H1 (cell line): ENCODE results near the gene HS6ST3. TPM values are rescaled to one million over a fixed set of nuclear protein-coding genes. Genes with fewer than 3 reads are reported as not detected.

Experiments
- CTCF ChIA-PET: fragments of 300-600 bp; sonication (Branson Sonifier 250); formaldehyde crosslinking; loops from one replicate; lab custom pipeline; 2021; ENCODE audit not compliant: partially characterized antibody; lab: Charles Lee
- POLR2A ChIA-PET: fragments of 300-600 bp; sonication (Branson Sonifier 250); formaldehyde crosslinking; loops from one replicate; lab custom pipeline; 2021; ENCODE audit warnings: inconsistent platforms; ENCODE audit not compliant: partially characterized antibody; lab: Charles Lee
- DNase-seq, 2 experiments: peaks; one replicate each; pipeline versions ENCODE4 v3.0.0 to v3.0.0-alpha.2; 2010 to 2022; ENCODE audit warnings: low spot score in 2 of 2, low read depth in 1 of 2, mixed read lengths in 1 of 2
- FAIRE-seq: peaks from 2 replicates; lab custom pipeline; 2011; peaks lifted over from hg19 to GRCh38; lab: Jason Lieb, UNC
- H2AFZ ChIP-seq: 2 replicates; pipeline ENCODE4 v1.8.1; 2012; ENCODE audit warnings: low read length, inconsistent platforms
- H2AK5ac ChIP-seq: 2 replicates; pipeline ENCODE4 v1.6.1; 2013; ENCODE audit warnings: low read depth, low read length
- H2BK120ac ChIP-seq: replicated peaks from 2 replicates; pipeline ENCODE3; 2013; ENCODE audit warnings: low read depth, low read length, inconsistent platforms
- H2BK12ac ChIP-seq: 2 replicates; pipeline ENCODE4 v1.6.1; 2013; ENCODE audit warnings: low read depth, low read length
- H2BK15ac ChIP-seq: 2 replicates; pipeline ENCODE4 v1.6.1; 2013; ENCODE audit warnings: low read length
- H2BK20ac ChIP-seq: 2 replicates; pipeline ENCODE4 v1.6.1; 2013; ENCODE audit warnings: low read length
- H2BK5ac ChIP-seq: 2 replicates; pipeline ENCODE4 v1.6.1; 2013; ENCODE audit warnings: low read depth, low read length
- H3K14ac ChIP-seq: 2 replicates; pipeline ENCODE4 v1.6.1; 2013; ENCODE audit warnings: inconsistent platforms; ENCODE audit not compliant: insufficient read length
- H3K18ac ChIP-seq: 2 replicates; pipeline ENCODE4 v1.6.1; 2013; ENCODE audit warnings: low read length; ENCODE audit errors: extremely low read depth
- H3K23ac ChIP-seq: 2 replicates; pipeline ENCODE4 v1.6.1; 2013; ENCODE audit warnings: inconsistent platforms; ENCODE audit not compliant: insufficient read length
- H3K23me2 ChIP-seq: 2 replicates; pipeline ENCODE4 v1.6.1; 2013; ENCODE audit warnings: low read depth, low read length
- H3K27ac ChIP-seq: 2 replicates; pipeline ENCODE4 v1.6.1; 2011; ENCODE audit warnings: low read depth, low read length, inconsistent platforms
- H3K27me3 ChIP-seq, 4 experiments: replicated peaks in 1 of 4; 1 replicate in 1 of 4; 2 replicates in 3 of 4; pipeline versions ENCODE4 v1.6.1 to v1.8.1; 2011 to 2013; ENCODE audit warnings: low read length in 3 of 4, mild to moderate bottlenecking in 3 of 4, inconsistent platforms in 2 of 4, mixed read lengths in 2 of 4, moderate library complexity in 1 of 4; ENCODE audit not compliant: control insufficient read depth in 3 of 4, insufficient read depth in 3 of 4; ENCODE audit errors: extremely low read depth in 1 of 4
- H3K36me3 ChIP-seq, 4 experiments: 2 replicates each; pipeline versions ENCODE4 v1.6.1 to v1.8.1; 2011 to 2013; ENCODE audit warnings: mild to moderate bottlenecking in 4 of 4, low read length in 3 of 4, moderate library complexity in 2 of 4, control low read depth in 1 of 4, inconsistent platforms in 1 of 4; ENCODE audit not compliant: insufficient read depth in 4 of 4, control insufficient read depth in 2 of 4
- H3K4ac ChIP-seq: replicated peaks from 2 replicates; pipeline ENCODE3; 2013; ENCODE audit warnings: low read length, low read depth, mixed read lengths, inconsistent platforms; ENCODE audit not compliant: insufficient read length
- H3K4me1 ChIP-seq, 4 experiments: replicated peaks in 1 of 4; 1 replicate in 1 of 4; 2 replicates in 3 of 4; pipeline versions ENCODE4 v1.6.1 to v1.8.1; 2011 to 2013; ENCODE audit warnings: low read length in 3 of 4, inconsistent platforms in 2 of 4, mixed read lengths in 1 of 4; ENCODE audit not compliant: insufficient read depth in 4 of 4, control insufficient read depth in 3 of 4
- H3K4me2 ChIP-seq, 2 experiments: 2 replicates each; pipeline versions ENCODE4 v1.6.1 to v1.8.1; 2011 to 2013; ENCODE audit warnings: low read depth in 2 of 2, low read length in 2 of 2, control low read depth in 1 of 2, inconsistent platforms in 1 of 2, mild to moderate bottlenecking in 1 of 2; ENCODE audit not compliant: insufficient read depth in 1 of 2
- H3K4me3 ChIP-seq, 4 experiments: fragments of 200-600, 300-600 bp in 1 of 4; sonication (generic), shearing (Covaris generic), sonication (Bioruptor Twin) in 1 of 4; 2 replicates each; pipeline versions ENCODE4 v1.5.1 to v1.8.1; 2011 to 2016; ENCODE audit warnings: low read length in 4 of 4, low read depth in 3 of 4, control low read depth in 2 of 4, inconsistent platforms in 2 of 4, mild to moderate bottlenecking in 2 of 4, mixed read lengths in 1 of 4, moderate library complexity in 1 of 4; ENCODE audit not compliant: insufficient read depth in 2 of 4; ENCODE audit errors: extremely low read depth in 1 of 4
- H3K56ac ChIP-seq: replicated peaks from 2 replicates; pipeline ENCODE3; 2013; ENCODE audit warnings: low read depth, mild to moderate bottlenecking, mixed read lengths, low read length, inconsistent platforms; ENCODE audit not compliant: insufficient read length
- H3K79me1 ChIP-seq: 2 replicates; pipeline ENCODE4 v1.6.1; 2013; ENCODE audit warnings: low read depth, low read length, control low read depth
- H3K79me2 ChIP-seq, 2 experiments: 2 replicates each; pipeline versions ENCODE4 v1.6.1 to v1.8.1; 2012 to 2013; ENCODE audit warnings: low read length in 2 of 2, mild to moderate bottlenecking in 2 of 2, inconsistent platforms in 1 of 2; ENCODE audit not compliant: insufficient read depth in 2 of 2, control insufficient read depth in 1 of 2
- H3K9ac ChIP-seq, 4 experiments: replicated peaks in 1 of 4; 1 replicate in 1 of 4; 2 replicates in 3 of 4; pipeline versions ENCODE4 v1.6.1 to v1.8.1; 2011 to 2013; ENCODE audit warnings: low read depth in 3 of 4, low read length in 3 of 4, control low read depth in 2 of 4, mild to moderate bottlenecking in 2 of 4, moderate library complexity in 2 of 4, inconsistent platforms in 1 of 4; ENCODE audit errors: extremely low read depth in 1 of 4
- H3K9me3 ChIP-seq, 2 experiments: 2 replicates each; pipeline versions ENCODE4 v1.6.1 to v1.8.1; 2012 to 2013; ENCODE audit warnings: mild to moderate bottlenecking in 2 of 2, moderate library complexity in 2 of 2, control low read depth in 1 of 2, inconsistent platforms in 1 of 2, low read depth in 1 of 2, low read length in 1 of 2, mixed read lengths in 1 of 2; ENCODE audit not compliant: insufficient read depth in 2 of 2
- H4K20me1 ChIP-seq, 2 experiments: replicated peaks in 1 of 2; 2 replicates each; pipeline versions ENCODE3 to v1.8.1; 2011 to 2013; ENCODE audit warnings: inconsistent platforms in 2 of 2, low read length in 2 of 2, mild to moderate bottlenecking in 1 of 2; ENCODE audit not compliant: insufficient read depth in 2 of 2, control insufficient read depth in 1 of 2
- H4K5ac ChIP-seq: 2 replicates; pipeline ENCODE4 v1.6.1; 2013; ENCODE audit warnings: low read length, low read depth, mixed read lengths, inconsistent platforms; ENCODE audit not compliant: insufficient read length
- H4K8ac ChIP-seq: 2 replicates; pipeline ENCODE4 v1.8.0; 2013; ENCODE audit warnings: mild to moderate bottlenecking, moderate library complexity, low read length, inconsistent platforms; ENCODE audit not compliant: insufficient read depth; ENCODE audit errors: extremely low read depth
- H4K91ac ChIP-seq: replicated peaks from 2 replicates; pipeline ENCODE3; 2013; ENCODE audit warnings: low read length, mixed read lengths, inconsistent platforms; ENCODE audit not compliant: insufficient read length
- BCL11A ChIP-seq, 2 experiments: IDR thresholded peaks; one replicate each; pipeline ENCODE4 v1.6.1; 2011; ENCODE audit warnings: low read depth in 2 of 2, low read length in 2 of 2, mild to moderate bottlenecking in 2 of 2
- CEBPB ChIP-seq: IDR thresholded peaks from 2 replicates; pipeline ENCODE4 v1.6.1; 2012; ENCODE audit warnings: low read depth, low read length
- CHD1 ChIP-seq: IDR thresholded peaks from 2 replicates; pipeline ENCODE4 v1.6.1; 2012; ENCODE audit warnings: low read depth, low read length, improper control_type of control experiment
- HDAC2 ChIP-seq, 2 experiments: fragments of 300-600 bp in 1 of 2; sonication (generic) in 1 of 2; IDR thresholded peaks; 2 replicates each; pipeline ENCODE4 v1.6.1; 2011 to 2012; ENCODE audit warnings: low read depth in 2 of 2, low read length in 2 of 2, mild to moderate bottlenecking in 2 of 2, moderate library complexity in 2 of 2, borderline replicate concordance in 1 of 2, inconsistent platforms in 1 of 2
- HDAC6 ChIP-seq: IDR thresholded peaks from one replicate; pipeline ENCODE4 v1.7.1; 2012; ENCODE audit warnings: low read depth, mild to moderate bottlenecking, inconsistent platforms, low read length, moderate library complexity
- KDM4A ChIP-seq: IDR thresholded peaks from one replicate; pipeline ENCODE4 v1.7.1; 2012; ENCODE audit warnings: low read depth, mild to moderate bottlenecking, moderate library complexity, low read length, inconsistent platforms; ENCODE audit not compliant: severe bottlenecking
- RNF2 ChIP-seq: fragments of 200-900, 300-1000 bp; sonication (generic); IDR thresholded peaks from 2 replicates; pipeline ENCODE4 v1.7.1; 2016; ENCODE audit warnings: borderline replicate concordance, low read depth, mild to moderate bottlenecking, antibody characterized with exemption, low read length; ENCODE audit not compliant: poor library complexity, severe bottlenecking; ENCODE audit errors: missing control alignments
- RXRA ChIP-seq: IDR thresholded peaks from 2 replicates; pipeline ENCODE4 v1.6.1; 2011; ENCODE audit warnings: low read depth, mild to moderate bottlenecking, low read length, moderate library complexity; ENCODE audit not compliant: insufficient read depth
- SAP30 ChIP-seq: fragments of 300-600 bp; sonication (generic); IDR thresholded peaks from 2 replicates; pipeline ENCODE4 v1.7.1; 2012; ENCODE audit warnings: low read length, moderate library complexity, mild to moderate bottlenecking, inconsistent platforms; ENCODE audit not compliant: insufficient read depth, insufficient replicate concordance
- SP4 ChIP-seq: IDR thresholded peaks from 2 replicates; pipeline ENCODE4 v1.6.1; 2012; ENCODE audit warnings: low read length, inconsistent platforms
- TBP ChIP-seq: IDR thresholded peaks from 2 replicates; pipeline ENCODE4 v1.6.1; 2011; ENCODE audit warnings: low read depth, low read length, improper control_type of control experiment
- WGBS, 2 experiments: shearing (Covaris generic) in 1 of 2; methylation state at CpG; one replicate each; pipeline versions ENCODE4 v1.1.6 to v1.1.7; 2013 to 2015; ENCODE audit warnings: low lambda C conversion rate in 2 of 2, mixed read lengths in 2 of 2, inconsistent platforms in 1 of 2, low coverage in 1 of 2, missing lambda C conversion rate in 1 of 2; ENCODE audit not compliant: insufficient replicate concordance in 2 of 2, insufficient coverage in 1 of 2, insufficient read length in 1 of 2; ENCODE audit errors: extremely low coverage in 1 of 2, missing lambda C conversion rate in 1 of 2; 5-methylcytosine and 5-hydroxymethylcytosine counted together
- polyA plus RNA-seq, 7 experiments: library from polyadenylated mRNA; depleted of rRNA in 3 of 7; stranded (reverse) in 5 of 7; unstranded in 2 of 7; fragments of >200 nt in 5 of 7; fragments of 200-250 nt in 2 of 7; gene quantifications; 1 replicate in 5 of 7; 2 replicates in 1 of 7; 4 replicates in 1 of 7; pipeline versions ENCODE4 v1.2.1 to v1.2.3, GENCODE V29; 2011 to 2013; ENCODE audit warnings: missing spikeins in 2 of 7, mixed read lengths in 2 of 7
- total RNA-seq: library from RNA; stranded (reverse); fragmentation: NEBNext Ultra II Directional; extraction: Animal tissue kit (Norgen Biotek cat#: 25700); gene quantifications from 2 replicates; pipeline ENCODE4 v1.2.1, GENCODE V29; 2021
- TF ChIP-seq, protein P1 (sequence below): IDR thresholded peaks from 2 replicates; pipeline ENCODE4 v1.6.1; 2012; ENCODE audit warnings: inconsistent platforms

Gene HS6ST3
- total and polyA plus RNA-seq, 2 of the 8 experiments (the other 6 are each of a cell fraction or from before 2014, with no cell fraction given), result 0.45 to 1.2 TPM

GRCh38 chr13:96338030-96338429, 248.1 kb downstream of the HS6ST3 start:
- Histone ChIP-seq H4K91ac (no peak overlapping the region), H2BK20ac (no peak overlapping the region), H3K36me3 (no peaks in the 10 kb centered on the region), H2AK5ac (no peak overlapping the region), H2BK120ac (no peak overlapping the region), H3K56ac (no peak overlapping the region), H4K5ac (no peak overlapping the region), H3K9me3 (no peaks in the 10 kb centered on the region), H3K14ac (no peak overlapping the region), H3K79me2 (no peaks in the 10 kb centered on the region), H3K4ac (no peak overlapping the region), H3K18ac (no peak overlapping the region), H2BK12ac (no peak overlapping the region), H3K23ac (no peak overlapping the region), H4K8ac (no peak overlapping the region), H3K4me3 (no peak overlapping the region), H3K27me3 (no peaks in the 10 kb centered on the region), H3K9ac (no peak overlapping the region), H3K27ac (no peak overlapping the region), H3K4me1 (no peaks in the 10 kb centered on the region), H3K79me1 (no peaks in the 10 kb centered on the region), H3K23me2 (no peaks in the 10 kb centered on the region), H4K20me1 (no peaks in the 10 kb centered on the region), H2AFZ (0 out of 2 replicates have a peak overlapping the region, but pooled peaks have one; percentile 11), H2BK5ac (no peak overlapping the region), H3K4me2 (no peak overlapping the region), H2BK15ac (no peak overlapping the region)
- POLR2A ChIA-PET, result no interaction called here
- 87% methylated on average over 4 of the region's 4 CpGs; no CpG with 5 or more reads in 1 of the 2 experiments for WGBS, 2 experiments
- no peak for DNase-seq
- CTCF ChIA-PET, result no interaction called here
- no peak for FAIRE-seq
- TF ChIP-seq CEBPB, result no peak
- TF ChIP-seq TBP, result no peak
- TF ChIP-seq SAP30, result no peak
- TF ChIP-seq HDAC6, result no peak
- TF ChIP-seq, protein P1, sequence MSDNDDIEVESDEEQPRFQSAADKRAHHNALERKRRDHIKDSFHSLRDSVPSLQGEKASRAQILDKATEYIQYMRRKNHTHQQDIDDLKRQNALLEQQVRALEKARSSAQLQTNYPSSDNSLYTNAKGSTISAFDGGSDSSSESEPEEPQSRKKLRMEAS, result no peak
- no peak for TF ChIP-seq HDAC2 (IDR thresholded peaks at IDR 0.05; ENCODE audit: borderline replicate concordance in 1 of 2, low read depth in 2 of 2, low read length in 2 of 2)
- TF ChIP-seq CHD1, result no peak
- TF ChIP-seq RNF2, result no peak
- TF ChIP-seq RXRA, result no peak
- no peak for TF ChIP-seq BCL11A (IDR thresholded peaks at IDR 0.05; ENCODE audit: low read depth in 2 of 2, low read length in 2 of 2)
- no peak for TF ChIP-seq SP4
- no peak for TF ChIP-seq KDM4A
